WTC11 (cell line): ENCODE data around the gene PSMD8.

Experiments used
- ESRRA ChIP-seq: sonication (generic); formaldehyde crosslinking; IDR thresholded peaks from 2 replicates; pipeline ENCODE4 v1.8.1; 2022; ENCODE audit warnings: mild to moderate bottlenecking, missing genetic modification reagents, borderline replicate concordance
- IRF2 ChIP-seq: sonication (generic); formaldehyde crosslinking; IDR thresholded peaks from 2 replicates; pipeline ENCODE4 v1.8.0; 2022; ENCODE audit warnings: low read depth, missing genetic modification reagents, borderline replicate concordance
- JUN ChIP-seq: sonication (generic); formaldehyde crosslinking; IDR thresholded peaks from 2 replicates; pipeline ENCODE4 v1.8.0; 2023; ENCODE audit warnings: mild to moderate bottlenecking, missing genetic modification reagents
- ZNF232 ChIP-seq: sonication (generic); formaldehyde crosslinking; IDR thresholded peaks from 2 replicates; pipeline ENCODE4 v1.8.0; 2022; ENCODE audit warnings: mild to moderate bottlenecking, missing genetic modification reagents
- ZNF263 ChIP-seq: sonication (generic); formaldehyde crosslinking; IDR thresholded peaks from 2 replicates; pipeline ENCODE4 v1.8.1; 2022; ENCODE audit warnings: low read depth, mild to moderate bottlenecking, moderate library complexity, missing genetic modification reagents
- TF ChIP-seq, protein P1 (sequence below): fragments of 250-450 bp; sonication (Bioruptor Pico); IDR thresholded peaks from 2 replicates; pipeline ENCODE4 v1.8.0; 2021; ENCODE audit warnings: mild to moderate bottlenecking
- TF ChIP-seq, protein P2 (sequence below): sonication (generic); formaldehyde crosslinking; IDR thresholded peaks from 2 replicates; pipeline ENCODE4 v1.8.0; 2023; ENCODE audit warnings: missing genetic modification reagents, mild to moderate bottlenecking, borderline replicate concordance
- TF ChIP-seq, protein P3 (sequence below): fragments of 200-600 bp; IDR thresholded peaks from 2 replicates; pipeline ENCODE4 v1.8.0; 2022; ENCODE audit warnings: antibody characterized with exemption
- TF ChIP-seq, protein P4 (sequence below): sonication (generic); formaldehyde crosslinking; conservative IDR thresholded peaks from 2 replicates; pipeline ENCODE4 v1.8.1; 2022; ENCODE audit warnings: mild to moderate bottlenecking, missing genetic modification reagents
- TF ChIP-seq, protein P5 (sequence below): sonication (generic); formaldehyde crosslinking; IDR thresholded peaks from 2 replicates; pipeline ENCODE4 v1.8.1; 2022; ENCODE audit warnings: mild to moderate bottlenecking, moderate library complexity, missing genetic modification reagents
- TF ChIP-seq, protein P6 (sequence below): sonication (generic); formaldehyde crosslinking; IDR thresholded peaks from 2 replicates; pipeline ENCODE4 v1.8.1; 2023; ENCODE audit warnings: mild to moderate bottlenecking, missing genetic modification reagents

DNA sequence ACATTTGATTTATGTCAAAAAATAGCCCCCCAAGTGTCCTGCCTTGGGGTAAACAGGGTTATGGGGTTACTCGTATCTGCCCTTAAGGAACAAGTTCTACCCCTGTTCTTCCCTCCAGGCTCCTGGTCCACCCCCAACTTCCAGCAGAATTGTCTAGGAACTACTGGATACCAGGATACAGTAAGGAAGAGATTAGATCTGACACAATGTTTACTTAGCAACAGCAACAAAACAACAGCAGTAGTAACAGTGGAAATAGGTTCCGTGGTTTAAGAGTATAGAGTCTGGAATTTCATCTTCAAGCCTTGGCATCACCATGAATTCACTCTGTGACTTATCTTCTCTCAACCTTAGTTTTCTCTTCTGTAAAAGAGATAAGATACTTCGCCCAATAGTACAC lies 26.8 kb downstream of the PSMD8 start:
- TF ChIP-seq, protein P1, sequence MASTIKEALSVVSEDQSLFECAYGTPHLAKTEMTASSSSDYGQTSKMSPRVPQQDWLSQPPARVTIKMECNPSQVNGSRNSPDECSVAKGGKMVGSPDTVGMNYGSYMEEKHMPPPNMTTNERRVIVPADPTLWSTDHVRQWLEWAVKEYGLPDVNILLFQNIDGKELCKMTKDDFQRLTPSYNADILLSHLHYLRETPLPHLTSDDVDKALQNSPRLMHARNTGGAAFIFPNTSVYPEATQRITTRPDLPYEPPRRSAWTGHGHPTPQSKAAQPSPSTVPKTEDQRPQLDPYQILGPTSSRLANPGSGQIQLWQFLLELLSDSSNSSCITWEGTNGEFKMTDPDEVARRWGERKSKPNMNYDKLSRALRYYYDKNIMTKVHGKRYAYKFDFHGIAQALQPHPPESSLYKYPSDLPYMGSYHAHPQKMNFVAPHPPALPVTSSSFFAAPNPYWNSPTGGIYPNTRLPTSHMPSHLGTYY: no peak
- TF ChIP-seq IRF2: no peak
- TF ChIP-seq, protein P2, sequence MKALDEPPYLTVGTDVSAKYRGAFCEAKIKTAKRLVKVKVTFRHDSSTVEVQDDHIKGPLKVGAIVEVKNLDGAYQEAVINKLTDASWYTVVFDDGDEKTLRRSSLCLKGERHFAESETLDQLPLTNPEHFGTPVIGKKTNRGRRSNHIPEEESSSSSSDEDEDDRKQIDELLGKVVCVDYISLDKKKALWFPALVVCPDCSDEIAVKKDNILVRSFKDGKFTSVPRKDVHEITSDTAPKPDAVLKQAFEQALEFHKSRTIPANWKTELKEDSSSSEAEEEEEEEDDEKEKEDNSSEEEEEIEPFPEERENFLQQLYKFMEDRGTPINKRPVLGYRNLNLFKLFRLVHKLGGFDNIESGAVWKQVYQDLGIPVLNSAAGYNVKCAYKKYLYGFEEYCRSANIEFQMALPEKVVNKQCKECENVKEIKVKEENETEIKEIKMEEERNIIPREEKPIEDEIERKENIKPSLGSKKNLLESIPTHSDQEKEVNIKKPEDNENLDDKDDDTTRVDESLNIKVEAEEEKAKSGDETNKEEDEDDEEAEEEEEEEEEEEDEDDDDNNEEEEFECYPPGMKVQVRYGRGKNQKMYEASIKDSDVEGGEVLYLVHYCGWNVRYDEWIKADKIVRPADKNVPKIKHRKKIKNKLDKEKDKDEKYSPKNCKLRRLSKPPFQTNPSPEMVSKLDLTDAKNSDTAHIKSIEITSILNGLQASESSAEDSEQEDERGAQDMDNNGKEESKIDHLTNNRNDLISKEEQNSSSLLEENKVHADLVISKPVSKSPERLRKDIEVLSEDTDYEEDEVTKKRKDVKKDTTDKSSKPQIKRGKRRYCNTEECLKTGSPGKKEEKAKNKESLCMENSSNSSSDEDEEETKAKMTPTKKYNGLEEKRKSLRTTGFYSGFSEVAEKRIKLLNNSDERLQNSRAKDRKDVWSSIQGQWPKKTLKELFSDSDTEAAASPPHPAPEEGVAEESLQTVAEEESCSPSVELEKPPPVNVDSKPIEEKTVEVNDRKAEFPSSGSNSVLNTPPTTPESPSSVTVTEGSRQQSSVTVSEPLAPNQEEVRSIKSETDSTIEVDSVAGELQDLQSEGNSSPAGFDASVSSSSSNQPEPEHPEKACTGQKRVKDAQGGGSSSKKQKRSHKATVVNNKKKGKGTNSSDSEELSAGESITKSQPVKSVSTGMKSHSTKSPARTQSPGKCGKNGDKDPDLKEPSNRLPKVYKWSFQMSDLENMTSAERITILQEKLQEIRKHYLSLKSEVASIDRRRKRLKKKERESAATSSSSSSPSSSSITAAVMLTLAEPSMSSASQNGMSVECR: no peak
- TF ChIP-seq, protein P3, sequence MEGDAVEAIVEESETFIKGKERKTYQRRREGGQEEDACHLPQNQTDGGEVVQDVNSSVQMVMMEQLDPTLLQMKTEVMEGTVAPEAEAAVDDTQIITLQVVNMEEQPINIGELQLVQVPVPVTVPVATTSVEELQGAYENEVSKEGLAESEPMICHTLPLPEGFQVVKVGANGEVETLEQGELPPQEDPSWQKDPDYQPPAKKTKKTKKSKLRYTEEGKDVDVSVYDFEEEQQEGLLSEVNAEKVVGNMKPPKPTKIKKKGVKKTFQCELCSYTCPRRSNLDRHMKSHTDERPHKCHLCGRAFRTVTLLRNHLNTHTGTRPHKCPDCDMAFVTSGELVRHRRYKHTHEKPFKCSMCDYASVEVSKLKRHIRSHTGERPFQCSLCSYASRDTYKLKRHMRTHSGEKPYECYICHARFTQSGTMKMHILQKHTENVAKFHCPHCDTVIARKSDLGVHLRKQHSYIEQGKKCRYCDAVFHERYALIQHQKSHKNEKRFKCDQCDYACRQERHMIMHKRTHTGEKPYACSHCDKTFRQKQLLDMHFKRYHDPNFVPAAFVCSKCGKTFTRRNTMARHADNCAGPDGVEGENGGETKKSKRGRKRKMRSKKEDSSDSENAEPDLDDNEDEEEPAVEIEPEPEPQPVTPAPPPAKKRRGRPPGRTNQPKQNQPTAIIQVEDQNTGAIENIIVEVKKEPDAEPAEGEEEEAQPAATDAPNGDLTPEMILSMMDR: no peak
- no peak for TF ChIP-seq JUN (CRISPR knock-in tag)
- TF ChIP-seq ZNF263 (CRISPR knock-in tag): no peak
- TF ChIP-seq, protein P4, sequence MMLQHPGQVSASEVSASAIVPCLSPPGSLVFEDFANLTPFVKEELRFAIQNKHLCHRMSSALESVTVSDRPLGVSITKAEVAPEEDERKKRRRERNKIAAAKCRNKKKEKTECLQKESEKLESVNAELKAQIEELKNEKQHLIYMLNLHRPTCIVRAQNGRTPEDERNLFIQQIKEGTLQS (CRISPR knock-in tag): no peak
- no peak for TF ChIP-seq ESRRA (CRISPR knock-in tag)
- TF ChIP-seq, protein P5, sequence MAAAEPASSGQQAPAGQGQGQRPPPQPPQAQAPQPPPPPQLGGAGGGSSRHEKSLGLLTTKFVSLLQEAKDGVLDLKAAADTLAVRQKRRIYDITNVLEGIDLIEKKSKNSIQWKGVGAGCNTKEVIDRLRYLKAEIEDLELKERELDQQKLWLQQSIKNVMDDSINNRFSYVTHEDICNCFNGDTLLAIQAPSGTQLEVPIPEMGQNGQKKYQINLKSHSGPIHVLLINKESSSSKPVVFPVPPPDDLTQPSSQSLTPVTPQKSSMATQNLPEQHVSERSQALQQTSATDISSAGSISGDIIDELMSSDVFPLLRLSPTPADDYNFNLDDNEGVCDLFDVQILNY: no peak
- no peak for TF ChIP-seq ZNF232
- TF ChIP-seq, protein P6, sequence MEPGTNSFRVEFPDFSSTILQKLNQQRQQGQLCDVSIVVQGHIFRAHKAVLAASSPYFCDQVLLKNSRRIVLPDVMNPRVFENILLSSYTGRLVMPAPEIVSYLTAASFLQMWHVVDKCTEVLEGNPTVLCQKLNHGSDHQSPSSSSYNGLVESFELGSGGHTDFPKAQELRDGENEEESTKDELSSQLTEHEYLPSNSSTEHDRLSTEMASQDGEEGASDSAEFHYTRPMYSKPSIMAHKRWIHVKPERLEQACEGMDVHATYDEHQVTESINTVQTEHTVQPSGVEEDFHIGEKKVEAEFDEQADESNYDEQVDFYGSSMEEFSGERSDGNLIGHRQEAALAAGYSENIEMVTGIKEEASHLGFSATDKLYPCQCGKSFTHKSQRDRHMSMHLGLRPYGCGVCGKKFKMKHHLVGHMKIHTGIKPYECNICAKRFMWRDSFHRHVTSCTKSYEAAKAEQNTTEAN: no peak
